HepG2 (cell line): Measurements from ENCODE around the gene SCARF1. TPM values are rescaled to one million over a fixed set of nuclear protein-coding genes. Genes with fewer than 3 reads are reported as not detected.

Experiments used
- AKAP8 ChIP-seq: sonication (generic); formaldehyde crosslinking; IDR thresholded peaks from 2 replicates; pipeline ENCODE4 v1.5.1; 2020; ENCODE audit warnings: mild to moderate bottlenecking, missing genetic modification reagents
- GATAD2A ChIP-seq: IDR thresholded peaks from 2 replicates; pipeline ENCODE4 v1.6.1; 2016
- HMG20A ChIP-seq: IDR thresholded peaks from 2 replicates; pipeline ENCODE4 v1.6.1; 2016; ENCODE audit warnings: borderline replicate concordance
- JUN ChIP-seq: sonication (generic); formaldehyde crosslinking; IDR thresholded peaks from 2 replicates; pipeline ENCODE4 v1.4.0; 2020; ENCODE audit warnings: mild to moderate bottlenecking, missing genetic modification reagents
- MED1 ChIP-seq: sonication (generic); formaldehyde crosslinking; IDR thresholded peaks from 2 replicates; pipeline ENCODE4 v1.4.0; 2020; ENCODE audit warnings: missing genetic modification reagents
- NFAT5 ChIP-seq: sonication (generic); formaldehyde crosslinking; IDR thresholded peaks from 2 replicates; pipeline ENCODE4 v1.4.0; 2020; ENCODE audit warnings: missing genetic modification reagents
- NR2F2 ChIP-seq: IDR thresholded peaks from 2 replicates; pipeline ENCODE4 v1.6.1; 2012; ENCODE audit warnings: low read depth, inconsistent platforms, borderline replicate concordance
- RBAK ChIP-seq: sonication (generic); formaldehyde crosslinking; IDR thresholded peaks from 2 replicates; pipeline ENCODE4 v1.5.1; 2020; ENCODE audit warnings: mild to moderate bottlenecking, missing genetic modification reagents
- TFAP4 ChIP-seq: sonication (generic); IDR thresholded peaks from 2 replicates; pipeline ENCODE4 v1.6.1; 2016; ENCODE audit warnings: low read depth, borderline replicate concordance
- THRA ChIP-seq: sonication (generic); formaldehyde crosslinking; IDR thresholded peaks from 2 replicates; pipeline ENCODE4 v1.4.0; 2020; ENCODE audit warnings: missing genetic modification reagents, borderline replicate concordance
- ZBTB33 ChIP-seq: sonication (generic); formaldehyde crosslinking; IDR thresholded peaks from 2 replicates; pipeline ENCODE4 v1.4.0; 2020; ENCODE audit warnings: missing genetic modification reagents
- ZFY ChIP-seq: sonication (generic); formaldehyde crosslinking; IDR thresholded peaks from 2 replicates; pipeline ENCODE4 v1.4.0; 2020; ENCODE audit warnings: missing genetic modification reagents
- ZNF281 ChIP-seq: sonication (generic); formaldehyde crosslinking; IDR thresholded peaks from 2 replicates; pipeline ENCODE4 v1.4.0; 2020; ENCODE audit warnings: missing genetic modification reagents, borderline replicate concordance
- ZNF562 ChIP-seq: sonication (generic); formaldehyde crosslinking; IDR thresholded peaks from 2 replicates; pipeline ENCODE4 v1.8.0; 2022; ENCODE audit warnings: missing genetic modification reagents, borderline replicate concordance
- ZNF746 ChIP-seq: sonication (generic); formaldehyde crosslinking; IDR thresholded peaks from 2 replicates; pipeline ENCODE4 v1.8.0; 2022; ENCODE audit warnings: mild to moderate bottlenecking, missing genetic modification reagents
- polyA plus RNA-seq, 8 experiments: library from polyadenylated mRNA; depleted of rRNA in 3 of 8; stranded (reverse) in 7 of 8; unstranded in 1 of 8; fragments of >200 nt; fragmentation: Illumina TruSeq in 4 of 8; extraction: Trizol in 4 of 8; gene quantifications; 2 replicates each; pipeline versions ENCODE4 v1.2.1 to v1.2.3, GENCODE V29; 2011 to 2016; ENCODE audit warnings: low read depth in 4 of 8, missing spikeins in 1 of 8, mixed read lengths in 1 of 8; ENCODE audit not compliant: insufficient read depth in 1 of 8
- total RNA-seq, 5 experiments: library from RNA; depleted of rRNA; stranded (reverse); fragments of >200 nt; fragmentation: Illumina TruSeq; extraction: Trizol; gene quantifications; 2 replicates each; pipeline ENCODE4 v1.2.3, GENCODE V29; 2016; ENCODE audit warnings: low read depth in 1 of 5

SCARF1 gene
- total and polyA plus RNA-seq, 2 of the 13 experiments (the other 11 are each of a cell fraction or from before 2014, with no cell fraction given): 0.24 to 0.71 TPM

GRCh38 chr17:1592751-1593629, 52.5 kb downstream of the SCARF1 start (continued):
- TF ChIP-seq ZNF281 (CRISPR knock-in tag) (no peak), ZFY (CRISPR knock-in tag) (peak; percentile 25; the same call in 1 of the 2 replicates), ZNF746 (CRISPR knock-in tag) (peak; percentile 69; the same call in 1 of the 2 replicates), RBAK (CRISPR knock-in tag) (no peak), AKAP8 (CRISPR knock-in tag) (no peak), NFAT5 (no peak), HMG20A (CRISPR knock-in tag) (peak; percentile 51; the same call in 1 of the 2 replicates), ZNF562 (CRISPR knock-in tag) (no peak), THRA (CRISPR knock-in tag) (peak; percentile 23; the same call in 1 of the 2 replicates), ZBTB33 (CRISPR knock-in tag) (peak; percentile 72), TFAP4 (peak; percentile 72; the same call in 1 of the 2 replicates), JUN (CRISPR knock-in tag) (peak; percentile 47; the same call in 1 of the 2 replicates), MED1 (CRISPR knock-in tag) (peak; percentile 79), GATAD2A (CRISPR knock-in tag) (peak; percentile 88), NR2F2 (peak; percentile 50; the same call in 1 of the 2 replicates)
